GM12878 (cell line): ENCODE data around the gene P2RX2. TPM values are rescaled to one million over a fixed set of nuclear protein-coding genes. Genes with fewer than 3 reads are reported as not detected.

Experiments
- ATAC-seq: fragments of 200-7000 bp; cut with Tn5 transposase; 3 replicates; pipeline ENCODE4 v1.9.1; 2020; ENCODE audit warnings: mild to moderate bottlenecking, moderate library complexity
- BruUV-seq: library from RNA; stranded (reverse); fragments of 400-500 nt; replicated peaks from 2 replicates; lab custom pipeline; 2021; lab: Mats Ljungman, UMichigan
- CTCF ChIA-PET: fragments of 300-600 bp; sonication (Branson Sonifier 250); formaldehyde crosslinking; extraction: SDS; loops from one replicate; lab custom pipeline; 2021; ENCODE audit warnings: inconsistent platforms; lab: Yijun Ruan, JAX
- POLR2A ChIA-PET: fragments of 350-600 bp; formaldehyde crosslinking; extraction: SDS; loops from one replicate; lab custom pipeline; 2021; ENCODE audit warnings: inconsistent platforms; lab: Charles Lee
- RAD21 ChIA-PET: fragments of 300-600 bp; sonication (Branson Sonifier 250); formaldehyde crosslinking; loops from one replicate; lab custom pipeline; 2023; ENCODE audit warnings: antibody characterized with exemption; ENCODE audit not compliant: unreplicated experiment; lab: Charles Lee
- SMC1A ChIA-PET: fragments of 300-600 bp; sonication (Branson Sonifier 250); formaldehyde crosslinking; loops from one replicate; lab custom pipeline; 2023; ENCODE audit not compliant: unreplicated experiment, uncharacterized antibody; lab: Charles Lee
- DNase-seq: peaks from one replicate; pipeline ENCODE4 v3.0.0-alpha.2; 2011; ENCODE audit warnings: low read depth, low spot score
- FAIRE-seq: peaks from 3 replicates; lab custom pipeline; 2011; peaks lifted over from hg19 to GRCh38; lab: Jason Lieb, UNC
- H2AFZ ChIP-seq: 2 replicates; pipeline ENCODE4 v1.6.0; 2011; ENCODE audit warnings: low read depth, low read length, control low read depth; ENCODE audit not compliant: control insufficient read depth
- H3K27ac ChIP-seq: 2 replicates; pipeline ENCODE4 v1.5.1; 2011; ENCODE audit warnings: control low read depth; ENCODE audit not compliant: control insufficient read depth, insufficient read depth
- H3K27me3 ChIP-seq, 2 experiments: replicated peaks in 1 of 2; 2 replicates each; pipeline versions ENCODE4 v1.6.0 to v1.6.1; 2011; ENCODE audit warnings: low read length in 1 of 2; ENCODE audit not compliant: control insufficient read depth in 2 of 2, insufficient read depth in 2 of 2
- H3K36me3 ChIP-seq, 2 experiments: 2 replicates each; pipeline ENCODE4 v1.5.1; 2011; ENCODE audit warnings: low read length in 1 of 2; ENCODE audit not compliant: control insufficient read depth in 2 of 2, insufficient read depth in 2 of 2
- H3K4me1 ChIP-seq: 2 replicates; pipeline ENCODE4 v1.6.1; 2011; ENCODE audit warnings: mild to moderate bottlenecking, low read length, moderate library complexity, mixed read lengths; ENCODE audit not compliant: control insufficient read depth, insufficient read depth
- H3K4me2 ChIP-seq: 2 replicates; pipeline ENCODE4 v1.6.0; 2011; ENCODE audit warnings: control low read depth; ENCODE audit not compliant: control insufficient read depth, insufficient read depth
- H3K4me3 ChIP-seq: fragments of 200-600 bp; sonication (generic); 2 replicates; pipeline ENCODE4 v1.5.1; 2016
- H3K79me2 ChIP-seq: 2 replicates; pipeline ENCODE4 v1.6.0; 2011; ENCODE audit warnings: low read length; ENCODE audit not compliant: control insufficient read depth, insufficient read depth
- H3K9ac ChIP-seq: 2 replicates; pipeline ENCODE4 v1.8.0; 2011; ENCODE audit warnings: low read length, control low read depth, mixed read lengths; ENCODE audit not compliant: control insufficient read depth, insufficient read depth
- H3K9me3 ChIP-seq: replicated peaks from 3 replicates; pipeline ENCODE4 v1.5.1; 2011; ENCODE audit warnings: mild to moderate bottlenecking, low read length; ENCODE audit not compliant: control insufficient read depth, insufficient read depth
- H4K20me1 ChIP-seq: 2 replicates; pipeline ENCODE4 v1.6.0; 2011; ENCODE audit not compliant: control insufficient read depth, insufficient read depth
- NKRF ChIP-seq: fragments of 450-650 bp; conservative IDR thresholded peaks from 2 replicates; pipeline ENCODE4 v1.6.1; 2017; ENCODE audit warnings: mild to moderate bottlenecking, moderate library complexity
- PKNOX1 ChIP-seq: fragments of 450-650 bp; IDR thresholded peaks from 2 replicates; pipeline ENCODE4 v1.6.1; 2016; ENCODE audit warnings: mild to moderate bottlenecking
- RELB ChIP-seq: fragments of 450-650 bp; IDR thresholded peaks from 2 replicates; pipeline ENCODE4 v1.6.1; 2017; ENCODE audit warnings: low read depth, mild to moderate bottlenecking, moderate library complexity
- SIX5 ChIP-seq: IDR thresholded peaks from 2 replicates; pipeline ENCODE4 v1.6.1; 2011; ENCODE audit warnings: mild to moderate bottlenecking, low read depth, low read length, moderate library complexity; ENCODE audit not compliant: severe bottlenecking
- WGBS: methylation state at CpG from one replicate; pipeline ENCODE4 v1.1.6; 2016; ENCODE audit warnings: low lambda C conversion rate; ENCODE audit not compliant: insufficient replicate concordance, insufficient coverage; ENCODE audit errors: missing lambda C conversion rate; 5-methylcytosine and 5-hydroxymethylcytosine counted together
- in situ Hi-C: fragments of 300-500 bp; cut with MboI; formaldehyde crosslinking; loops from 9 replicates; pipeline ENCODE4 v1.14.3; 2018; ENCODE audit warnings: mixed read lengths
- intact Hi-C: fragments of 100-400 bp; cut with micrococcal nuclease; formaldehyde crosslinking; loops from one replicate; pipeline ENCODE4 v1.14.2; 2022; ENCODE audit not compliant: unreplicated experiment
- polyA plus RNA-seq, 11 experiments: library from polyadenylated mRNA; depleted of rRNA in 4 of 11; unstranded in 6 of 11; stranded (reverse) in 5 of 11; fragments of >200 nt; fragmentation: Nextera tagmentation in 4 of 11; fragmentation: Illumina TruSeq in 1 of 11; extraction: Ambion mirVana in 4 of 11; extraction: Trizol in 1 of 11; gene quantifications; 1 replicate in 1 of 11; 2 replicates in 10 of 11; pipeline versions ENCODE4 v1.2.1 to v1.2.3, GENCODE V29; 2011 to 2016; ENCODE audit warnings: inconsistent platforms in 2 of 11, missing spikeins in 2 of 11, low read depth in 1 of 11
- total RNA-seq, 4 experiments: library from RNA; depleted of rRNA in 3 of 4; stranded (reverse); fragments of >200 nt in 3 of 4; fragmentation: Illumina TruSeq in 1 of 4; extraction: Trizol in 1 of 4; gene quantifications; 2 replicates each; pipeline versions ENCODE4 v1.2.1 to v1.2.3, GENCODE V29; 2013 to 2021

P2RX2 gene
- total and polyA plus RNA-seq, 10 of the 15 experiments (the other 5 are each of a cell fraction or from before 2014, with no cell fraction given): not detected

- H3K27me3 ChIP-seq: no peaks in the 10 kb centered on the region
- H3K4me1 ChIP-seq: no peaks in the 10 kb centered on the region
- no peak for TF ChIP-seq SIX5
- in situ Hi-C loops: no loop called here
- ChIA-PET CTCF (no interaction called here), POLR2A (no interaction called here), SMC1A (no interaction called here), RAD21 (no interaction called here)
- H3K9ac ChIP-seq: no peak overlapping the region
- H3K4me2 ChIP-seq: no peak overlapping the region
- no peak overlapping the region for H3K4me3 ChIP-seq
- H2AFZ ChIP-seq: no peak overlapping the region
- no TSS peak for BruUV-seq
- intact Hi-C loops: no loop called here
- WGBS: 93% methylated on average over 26 of the region's 26 CpGs
- no peaks in the 10 kb centered on the region for H4K20me1 ChIP-seq
- ATAC-seq: no peak
- H3K79me2 ChIP-seq: no peaks in the 10 kb centered on the region
- no peak overlapping the region for H3K27ac ChIP-seq
- H3K36me3 ChIP-seq: no peaks in the 10 kb centered on the region; a peak in 2 of 4 replicates
- no peak for FAIRE-seq
- H3K9me3 ChIP-seq: no peaks in the 10 kb centered on the region
- DNase-seq: no peak
These were observed 46.5 kb upstream of the P2RX2 start for GRCh38 chr12:132572106-132572505.

GRCh38 chr12:132572801-132573760 lies 45.5 kb upstream of the P2RX2 start:
- ChIA-PET CTCF (no interaction called here), RAD21 (no interaction called here), POLR2A (no interaction called here), SMC1A (no interaction called here)
- in situ Hi-C loops: no loop called here
- no peaks in the 10 kb centered on the region for H3K27me3 ChIP-seq
- H3K4me2 ChIP-seq: no peak overlapping the region
- BruUV-seq: no TSS peak
- FAIRE-seq (no peak), DNase-seq (no peak), ATAC-seq (no peak)
- no peaks in the 10 kb centered on the region for H3K9me3 ChIP-seq
- peaks cover 0 to 2% of the 10 kb centered on the region in 2 experiments; a peak in 2 of 4 replicates for H3K36me3 ChIP-seq
- H2AFZ ChIP-seq: no peak overlapping the region
- WGBS: 86% methylated on average over 32 of the region's 36 CpGs
- H3K4me3 ChIP-seq: no peak overlapping the region
- no peak overlapping the region for H3K27ac ChIP-seq
- H3K9ac ChIP-seq: no peak overlapping the region
- H3K79me2 ChIP-seq: no peaks in the 10 kb centered on the region
- H3K4me1 ChIP-seq: no peaks in the 10 kb centered on the region
- no peaks in the 10 kb centered on the region for H4K20me1 ChIP-seq
- intact Hi-C loops: no loop called here
- TF ChIP-seq RELB (no peak), NKRF (no peak), PKNOX1 (no peak)
